ENCODE data around the gene PLXDC1.

DNA sequence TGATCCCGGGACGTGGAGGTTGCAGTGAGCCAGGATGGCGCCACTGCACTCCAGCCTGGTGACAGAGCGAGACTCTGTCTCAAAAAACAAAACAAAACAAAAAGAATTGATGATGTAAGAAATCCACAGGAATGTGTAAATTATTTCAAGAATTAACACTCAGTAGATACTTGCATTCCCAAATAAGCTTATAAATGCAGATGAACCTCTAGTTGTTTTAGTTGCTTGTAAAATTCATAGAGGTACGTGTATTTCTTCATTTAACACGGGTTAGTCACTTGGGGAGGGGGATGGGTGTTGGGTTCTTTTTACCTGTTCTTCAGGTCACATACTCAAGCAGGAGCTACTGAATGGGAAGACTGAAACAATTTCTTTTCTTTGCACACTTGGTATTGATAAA is 128.5 kb downstream of the PLXDC1 start:
- TF ChIP-seq, protein P1, sequence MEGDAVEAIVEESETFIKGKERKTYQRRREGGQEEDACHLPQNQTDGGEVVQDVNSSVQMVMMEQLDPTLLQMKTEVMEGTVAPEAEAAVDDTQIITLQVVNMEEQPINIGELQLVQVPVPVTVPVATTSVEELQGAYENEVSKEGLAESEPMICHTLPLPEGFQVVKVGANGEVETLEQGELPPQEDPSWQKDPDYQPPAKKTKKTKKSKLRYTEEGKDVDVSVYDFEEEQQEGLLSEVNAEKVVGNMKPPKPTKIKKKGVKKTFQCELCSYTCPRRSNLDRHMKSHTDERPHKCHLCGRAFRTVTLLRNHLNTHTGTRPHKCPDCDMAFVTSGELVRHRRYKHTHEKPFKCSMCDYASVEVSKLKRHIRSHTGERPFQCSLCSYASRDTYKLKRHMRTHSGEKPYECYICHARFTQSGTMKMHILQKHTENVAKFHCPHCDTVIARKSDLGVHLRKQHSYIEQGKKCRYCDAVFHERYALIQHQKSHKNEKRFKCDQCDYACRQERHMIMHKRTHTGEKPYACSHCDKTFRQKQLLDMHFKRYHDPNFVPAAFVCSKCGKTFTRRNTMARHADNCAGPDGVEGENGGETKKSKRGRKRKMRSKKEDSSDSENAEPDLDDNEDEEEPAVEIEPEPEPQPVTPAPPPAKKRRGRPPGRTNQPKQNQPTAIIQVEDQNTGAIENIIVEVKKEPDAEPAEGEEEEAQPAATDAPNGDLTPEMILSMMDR (IDR thresholded peaks at IDR 0.05) = no peak
- TF ChIP-seq POLR2A (IDR thresholded peaks at IDR 0.05) = no peak
